Ishikawa (cell line): Measurements from ENCODE around the gene DENND4A.

ENCODE experiments used
- CEBPB ChIP-seq: IDR thresholded peaks from 2 replicates; pipeline ENCODE4 v1.6.1; 2012
- CREB1 ChIP-seq: IDR thresholded peaks from 2 replicates; pipeline ENCODE4 v1.6.1; 2012; ENCODE audit warnings: low read depth
- EGR1 ChIP-seq: IDR thresholded peaks from 2 replicates; pipeline ENCODE4 v1.6.1; 2012
- EP300 ChIP-seq: IDR thresholded peaks from 2 replicates; pipeline ENCODE4 v1.6.1; 2012; ENCODE audit warnings: borderline replicate concordance
- FOXM1 ChIP-seq: IDR thresholded peaks from 2 replicates; pipeline ENCODE4 v1.6.1; 2012; ENCODE audit warnings: low read depth, borderline replicate concordance
- NFIC ChIP-seq: IDR thresholded peaks from 2 replicates; pipeline ENCODE4 v1.6.1; 2012
- RAD21 ChIP-seq: IDR thresholded peaks from 2 replicates; pipeline ENCODE4 v1.6.1; 2012; ENCODE audit warnings: low read depth
- REST ChIP-seq: IDR thresholded peaks from 2 replicates; pipeline ENCODE4 v1.6.1; 2012; ENCODE audit warnings: low read depth, mild to moderate bottlenecking
- TAF1 ChIP-seq: IDR thresholded peaks from 2 replicates; pipeline ENCODE4 v1.6.1; 2012; ENCODE audit warnings: low read depth, mild to moderate bottlenecking
- TCF12 ChIP-seq: IDR thresholded peaks from 2 replicates; pipeline ENCODE4 v1.6.1; 2012; ENCODE audit warnings: low read depth
- TEAD4 ChIP-seq: IDR thresholded peaks from 2 replicates; pipeline ENCODE4 v1.6.1; 2012
- USF1 ChIP-seq: IDR thresholded peaks from 2 replicates; pipeline ENCODE4 v1.6.1; 2012
- YY1 ChIP-seq: IDR thresholded peaks from 2 replicates; pipeline ENCODE4 v1.6.1; 2012; ENCODE audit warnings: low read depth
- ZBTB7A ChIP-seq: IDR thresholded peaks from 2 replicates; pipeline ENCODE4 v1.6.1; 2012; ENCODE audit warnings: low read depth
- TF ChIP-seq, protein P1 (sequence below): IDR thresholded peaks from 2 replicates; pipeline ENCODE4 v1.6.1; 2012

The DENND4A gene

GRCh38 chr15:65626856-65627255 lies 165.2 kb downstream of the DENND4A start:
- no peak for TF ChIP-seq FOXM1
- no peak for TF ChIP-seq TAF1
- TF ChIP-seq EP300, result no peak
- no peak for TF ChIP-seq EGR1
- TF ChIP-seq NFIC, result no peak
- no peak for TF ChIP-seq CEBPB
- no peak for TF ChIP-seq YY1
- no peak for TF ChIP-seq TEAD4

GRCh38 chr15:65623103-65623502 lies 169.0 kb downstream of the DENND4A start:
- TF ChIP-seq YY1 (no peak), USF1 (no peak), EP300 (no peak), FOXM1 (no peak), EGR1 (no peak), TAF1 (no peak), ZBTB7A (no peak)
- TF ChIP-seq, protein P1, sequence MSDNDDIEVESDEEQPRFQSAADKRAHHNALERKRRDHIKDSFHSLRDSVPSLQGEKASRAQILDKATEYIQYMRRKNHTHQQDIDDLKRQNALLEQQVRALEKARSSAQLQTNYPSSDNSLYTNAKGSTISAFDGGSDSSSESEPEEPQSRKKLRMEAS, result no peak

GRCh38 chr15:65621638-65622037 lies 170.5 kb downstream of the DENND4A start, which contains the start of gene SLC24A1:
SLC24A1 (plus strand) TSS chr15:65621938; CDS start chr15:65624081, 2,143 bp downstream.
- TF ChIP-seq EGR1 (no peak), RAD21 (no peak), TAF1 (no peak), TEAD4 (no peak), FOXM1 (no peak), ZBTB7A (no peak), CEBPB (no peak), EP300 (no peak), CREB1 (no peak), NFIC (no peak), YY1 (no peak), USF1 (no peak), TCF12 (no peak), REST (no peak)
- TF ChIP-seq, protein P1, result no peak

DNA sequence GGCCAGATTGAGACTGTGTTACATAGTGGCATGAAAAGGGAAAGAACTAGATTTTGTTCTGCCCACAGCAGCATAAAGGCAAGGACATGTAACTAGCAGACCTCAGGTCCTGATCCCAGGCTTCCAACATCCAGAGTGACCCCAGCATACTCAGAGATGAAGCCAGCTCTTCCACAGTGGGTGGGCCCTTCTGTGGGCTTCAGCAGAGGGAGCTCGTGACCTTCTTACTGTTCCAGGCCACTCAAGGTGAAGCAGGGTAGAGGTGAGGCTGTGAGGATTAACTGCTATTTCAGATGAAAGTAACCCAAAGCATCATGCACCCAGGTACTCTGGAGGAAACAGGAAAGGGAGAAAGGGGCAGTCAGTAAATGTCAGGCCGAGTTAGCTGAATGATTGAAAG lies 171.3 kb downstream of the DENND4A start:
- TF ChIP-seq TCF12 (no peak), TEAD4 (no peak), CREB1 (no peak), RAD21 (no peak), YY1 (no peak), NFIC (no peak), EGR1 (no peak), TAF1 (no peak), USF1 (no peak), FOXM1 (no peak), CEBPB (no peak)
- TF ChIP-seq, protein P1, result no peak

GRCh38 chr15:65619626-65620290 lies 172.3 kb downstream of the DENND4A start:
- TF ChIP-seq CREB1 (no peak), TEAD4 (no peak)

DNA sequence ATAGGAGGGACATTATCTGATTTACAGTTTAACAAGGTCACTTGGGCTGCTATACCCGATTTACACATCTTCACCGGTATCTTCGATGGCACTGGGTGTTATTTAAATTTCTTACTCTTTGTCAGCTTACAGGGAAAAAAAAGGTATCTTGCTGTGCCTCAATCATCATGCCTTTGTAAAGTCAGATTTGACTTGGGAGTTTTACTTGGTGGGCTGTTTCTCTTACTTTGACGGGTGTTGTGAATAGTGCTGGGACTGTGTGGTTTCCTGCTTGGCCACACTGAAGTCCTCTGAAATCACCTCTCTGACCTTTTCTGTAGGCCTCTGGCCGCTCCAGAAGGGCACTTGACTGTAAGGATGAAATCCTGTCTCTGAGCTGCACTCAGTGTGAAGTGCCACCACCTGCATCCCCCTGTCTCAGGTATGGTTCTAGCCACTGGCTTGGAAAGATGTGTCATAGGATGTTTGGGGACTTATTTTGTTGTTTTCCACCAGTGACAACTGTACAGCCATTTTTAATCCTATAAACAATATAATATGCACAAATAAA lies 173.5 kb downstream of the DENND4A start:
- TF ChIP-seq TCF12 (no peak), NFIC (no peak), ZBTB7A (no peak), YY1 (no peak)

GRCh38 chr15:65612949-65613744 lies 178.9 kb downstream of the DENND4A start:
- TF ChIP-seq TEAD4 (no peak), TCF12 (no peak), ZBTB7A (no peak), REST (no peak), USF1 (no peak), TAF1 (no peak), EGR1 (no peak), CREB1 (no peak), FOXM1 (no peak)
- TF ChIP-seq, protein P1, result no peak
